ENCODE results near the gene MYO9B. TPM values are rescaled to one million over a fixed set of nuclear protein-coding genes. Genes with fewer than 3 reads are reported as not detected.

The MYO9B gene
- total RNA-seq, 1 donor from 2014 or later = 15.5 TPM

DNA sequence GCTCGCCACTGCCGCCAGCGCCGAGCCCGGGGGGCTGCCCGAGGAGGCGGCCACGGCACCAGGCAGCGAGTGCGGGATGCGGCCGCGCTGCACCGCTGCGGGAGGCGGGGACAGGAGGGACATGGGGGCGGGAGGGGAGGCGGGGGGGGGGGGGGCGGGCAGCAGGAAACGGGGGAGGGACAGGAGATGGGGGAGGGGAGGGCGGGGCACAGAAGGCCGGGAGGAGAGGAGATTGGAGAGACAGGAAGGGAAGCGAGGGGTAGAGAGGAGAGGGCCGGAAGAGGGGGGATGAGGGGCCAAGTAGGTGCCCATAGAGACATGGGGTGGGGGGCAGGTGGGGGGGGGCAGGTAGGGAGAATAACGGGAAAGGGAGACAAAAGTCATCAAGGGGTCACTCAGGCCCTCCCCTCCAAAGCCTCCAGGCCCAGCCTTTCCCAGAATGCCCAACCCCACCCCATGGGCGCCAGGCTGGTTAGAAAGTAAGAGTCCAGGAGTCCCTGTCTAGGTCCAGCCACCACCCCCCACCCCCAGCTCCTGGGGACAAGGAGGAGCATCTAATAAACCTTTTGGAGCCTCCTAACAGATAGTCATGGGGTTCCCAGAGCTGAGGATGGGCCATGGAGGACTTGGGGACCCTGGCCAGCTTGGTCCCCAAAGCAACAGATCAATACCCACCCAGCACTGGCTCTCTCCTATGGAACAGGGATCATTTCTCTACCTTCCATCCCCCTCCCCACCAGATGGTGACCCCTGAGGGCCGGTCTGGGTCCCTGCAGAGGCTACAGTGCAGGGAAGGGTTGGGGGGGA, 160.6 kb downstream of the MYO9B start:
- TF ChIP-seq CTCF (IDR thresholded peaks at IDR 0.05; ENCODE audit: insufficient read depth, low read length, severe bottlenecking) = no peak
- H3K4me3 ChIP-seq (ENCODE audit: low read depth, low read length) = peak overlapping the region; percentile 51
- peaks cover 23% of the 10 kb centered on the region for H3K36me3 ChIP-seq (ENCODE audit: control insufficient read depth, insufficient read depth, low read length)
- no peak for FAIRE-seq
- no peak for DNase-seq (ENCODE audit: low read depth)
- H3K27me3 ChIP-seq (ENCODE audit: control insufficient read depth, insufficient read depth, low read length) = no peaks in the 10 kb centered on the region

- FAIRE-seq = no peak
Measured at GRCh38 chr19:17236811-17237543, 161.4 kb downstream of the MYO9B start.

DNA sequence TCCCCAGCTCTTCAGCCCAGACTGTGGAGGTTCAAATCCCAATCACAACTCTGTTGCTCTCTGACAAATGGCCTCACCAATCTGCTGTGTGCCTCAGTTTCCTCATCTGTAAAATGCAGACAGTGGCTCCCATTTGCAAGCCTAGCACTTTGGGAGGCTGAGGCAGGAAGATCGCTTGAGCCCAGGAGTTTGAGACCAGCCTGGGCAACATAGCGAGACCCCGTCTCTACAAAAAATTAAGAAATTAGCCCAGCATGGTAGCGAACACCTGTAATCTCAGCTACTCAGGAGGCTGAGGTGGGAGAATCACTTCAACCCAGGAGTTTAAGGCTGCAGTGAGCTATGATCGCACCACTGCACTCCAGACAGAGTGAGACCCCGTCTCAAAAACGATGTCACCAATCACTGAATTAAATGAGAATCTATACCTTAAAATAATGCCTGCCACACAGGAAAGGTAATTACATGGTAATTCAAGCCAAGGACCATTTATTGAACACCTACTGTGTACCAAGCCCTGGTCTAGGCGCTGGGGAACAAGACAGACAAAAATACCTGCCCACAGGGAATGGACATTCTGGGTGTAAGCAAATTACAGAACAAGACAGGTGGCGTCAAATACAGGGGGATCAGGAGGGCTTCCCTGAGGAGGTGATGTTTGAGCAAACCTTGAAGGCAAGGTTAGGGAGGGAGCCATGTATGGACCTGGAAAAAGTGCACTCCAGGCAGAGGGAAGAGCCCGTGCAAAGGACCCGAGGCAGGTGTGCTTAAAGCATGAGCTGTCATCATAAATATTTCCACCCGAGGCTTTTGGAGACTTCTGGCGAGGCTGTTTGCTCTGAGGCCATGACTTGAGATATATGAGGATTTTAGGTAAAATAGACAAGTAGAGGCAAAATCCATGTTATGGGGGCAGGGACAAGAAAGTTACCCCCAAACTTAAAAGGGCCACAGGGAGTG, 162.4 kb downstream of the MYO9B start:
- Histone ChIP-seq H3K36me3 (ENCODE audit: control insufficient read depth, insufficient read depth, low read length) (peaks cover 16% of the 10 kb centered on the region), H3K27me3 (ENCODE audit: control insufficient read depth, insufficient read depth, low read length) (no peaks in the 10 kb centered on the region), H3K4me3 (ENCODE audit: low read depth, low read length) (no peak overlapping the region)
- FAIRE-seq (no peak), DNase-seq (ENCODE audit: low read depth) (no peak)
- TF ChIP-seq CTCF (IDR thresholded peaks at IDR 0.05; ENCODE audit: insufficient read depth, low read length, severe bottlenecking) = no peak

More at GRCh38 chr19:17236811-17237543, 161.4 kb downstream of the MYO9B start:
- no peak for TF ChIP-seq CTCF (IDR thresholded peaks at IDR 0.05; ENCODE audit: insufficient read depth, low read length, severe bottlenecking)
- Histone ChIP-seq H3K4me3 (ENCODE audit: low read depth, low read length) (no peak overlapping the region), H3K27me3 (ENCODE audit: control insufficient read depth, insufficient read depth, low read length) (no peaks in the 10 kb centered on the region), H3K36me3 (ENCODE audit: control insufficient read depth, insufficient read depth, low read length) (peaks cover 20% of the 10 kb centered on the region)
- no peak for DNase-seq (ENCODE audit: low read depth)

DNA sequence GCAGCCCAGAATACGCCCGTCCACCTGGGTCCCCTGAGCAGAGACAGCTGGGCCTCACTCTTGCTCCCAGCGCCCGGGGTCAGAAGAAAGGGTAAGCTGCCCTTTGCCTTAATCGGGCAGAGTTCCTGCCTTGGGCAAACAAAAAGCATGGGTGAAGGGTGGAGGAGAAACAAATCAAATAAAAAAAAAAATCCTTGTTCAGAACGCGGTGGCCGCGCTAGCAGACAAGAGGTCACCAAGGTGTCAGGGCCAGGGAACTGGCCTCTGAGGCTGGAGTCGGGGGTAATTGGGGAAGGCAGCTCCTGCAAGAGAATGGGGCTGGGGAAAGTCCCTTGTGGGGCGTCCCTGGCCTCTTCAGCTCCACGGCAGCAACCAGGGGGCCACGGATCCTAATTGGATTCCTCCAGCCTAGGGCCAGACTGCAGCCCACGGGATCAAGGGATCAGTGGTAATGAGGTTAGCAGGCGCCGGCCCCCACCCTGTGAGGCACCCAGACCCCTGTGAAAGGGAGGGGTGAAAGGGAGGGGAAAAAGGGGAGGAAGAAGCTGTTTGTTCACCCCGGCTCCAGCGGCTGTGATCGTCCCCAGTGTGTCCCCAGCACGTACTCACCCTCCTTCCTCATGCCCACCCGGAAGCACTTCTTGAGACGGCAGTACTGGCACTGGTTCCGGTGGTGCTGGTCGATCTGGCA, 164.6 kb downstream of the MYO9B start:
- H3K4me3 ChIP-seq (ENCODE audit: low read depth, low read length) = no peak overlapping the region
- H3K36me3 ChIP-seq (ENCODE audit: control insufficient read depth, insufficient read depth, low read length) = peaks cover 11% of the 10 kb centered on the region
- TF ChIP-seq CTCF (IDR thresholded peaks at IDR 0.05; ENCODE audit: insufficient read depth, low read length, severe bottlenecking) = no peak
- no peak for FAIRE-seq
- no peaks in the 10 kb centered on the region for H3K27me3 ChIP-seq (ENCODE audit: control insufficient read depth, insufficient read depth, low read length)
- DNase-seq (ENCODE audit: low read depth) = no peak

DNA sequence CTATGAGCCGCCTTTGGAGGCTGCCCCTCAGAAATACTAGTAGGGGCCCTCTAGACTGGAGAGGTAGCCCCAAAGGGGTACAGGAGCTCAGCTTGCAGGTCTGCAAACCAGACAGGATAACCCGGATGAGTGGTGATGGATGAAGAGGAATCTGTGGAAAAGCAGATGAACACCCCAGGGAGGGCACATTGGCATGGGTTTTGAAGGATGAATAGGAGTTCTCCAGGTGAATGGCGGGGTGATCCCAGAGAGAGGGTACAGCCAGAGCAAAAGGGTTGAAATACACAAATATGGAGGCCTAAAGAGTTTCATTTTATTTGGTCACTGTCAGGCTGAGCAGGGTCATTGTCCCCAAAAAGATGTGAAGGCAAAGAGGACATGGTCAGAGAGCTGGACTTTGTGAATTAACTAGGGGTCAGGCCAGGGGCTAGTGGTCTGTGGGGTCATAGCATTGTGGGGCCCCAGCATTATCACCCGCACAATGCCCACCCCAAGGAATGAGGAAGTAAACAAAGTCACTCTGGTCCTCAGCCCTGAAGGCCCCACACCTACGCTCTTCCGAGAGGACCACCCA, 165.3 kb downstream of the MYO9B start:
- DNase-seq (ENCODE audit: low read depth) (no peak), FAIRE-seq (no peak)

More for the DNA sequence above, 165.3 kb downstream of the MYO9B start:
- Histone ChIP-seq H3K27me3 (ENCODE audit: control insufficient read depth, insufficient read depth, low read length) (no peaks in the 10 kb centered on the region), H3K4me3 (ENCODE audit: low read depth, low read length) (no peak overlapping the region), H3K36me3 (ENCODE audit: control insufficient read depth, insufficient read depth, low read length) (peaks cover 11% of the 10 kb centered on the region)
- TF ChIP-seq CTCF (IDR thresholded peaks at IDR 0.05; ENCODE audit: insufficient read depth, low read length, severe bottlenecking) = no peak
